GM19035 (cell line): ENCODE results near the gene TECTA.

Experiments
- ATAC-seq: cut with Tn5 transposase; IDR thresholded peaks from one replicate; pipeline ENCODE4 v1.9.1; 2021; ENCODE audit not compliant: unreplicated experiment

The TECTA gene

DNA sequence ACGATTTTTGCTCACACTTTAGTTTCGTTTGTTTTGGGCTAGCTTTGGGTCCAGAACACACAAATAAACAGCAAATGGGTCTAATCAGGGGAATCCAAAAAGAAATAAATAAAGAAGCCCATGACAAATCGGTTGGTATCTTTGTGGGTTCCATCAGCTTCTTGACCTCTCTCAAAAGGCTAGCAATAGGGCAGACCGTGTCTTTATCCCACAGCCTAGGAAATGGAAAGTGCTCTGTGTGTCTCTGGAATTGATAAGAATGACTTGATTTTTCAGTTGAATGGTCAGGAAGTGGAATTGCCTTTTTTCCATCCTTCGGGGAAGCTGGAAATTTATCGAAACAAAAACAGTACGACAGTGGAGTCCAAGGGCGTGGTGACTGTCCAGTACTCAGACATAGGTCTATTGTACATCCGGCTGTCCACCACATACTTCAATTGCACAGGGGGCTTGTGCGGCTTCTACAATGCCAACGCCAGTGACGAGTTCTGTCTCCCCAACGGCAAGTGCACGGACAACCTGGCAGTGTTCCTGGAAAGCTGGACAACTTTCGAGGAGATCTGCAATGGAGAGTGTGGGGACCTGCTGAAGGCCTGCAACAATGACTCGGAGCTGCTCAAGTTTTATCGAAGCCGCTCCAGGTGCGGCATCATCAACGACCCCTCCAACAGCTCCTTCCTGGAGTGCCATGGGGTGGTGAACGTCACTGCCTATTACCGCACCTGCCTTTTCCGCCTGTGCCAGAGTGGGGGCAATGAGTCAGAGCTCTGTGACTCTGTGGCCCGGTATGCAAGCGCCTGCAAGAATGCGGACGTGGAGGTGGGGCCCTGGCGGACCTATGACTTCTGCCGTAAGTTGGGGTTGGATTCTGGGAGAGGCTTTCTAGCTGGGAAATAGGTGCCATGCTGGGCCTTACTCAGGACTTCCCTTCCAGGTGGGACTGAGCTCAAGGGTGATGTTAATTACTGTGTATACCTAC is 28.6 kb downstream of the TECTA start:
- no peak for ATAC-seq

DNA sequence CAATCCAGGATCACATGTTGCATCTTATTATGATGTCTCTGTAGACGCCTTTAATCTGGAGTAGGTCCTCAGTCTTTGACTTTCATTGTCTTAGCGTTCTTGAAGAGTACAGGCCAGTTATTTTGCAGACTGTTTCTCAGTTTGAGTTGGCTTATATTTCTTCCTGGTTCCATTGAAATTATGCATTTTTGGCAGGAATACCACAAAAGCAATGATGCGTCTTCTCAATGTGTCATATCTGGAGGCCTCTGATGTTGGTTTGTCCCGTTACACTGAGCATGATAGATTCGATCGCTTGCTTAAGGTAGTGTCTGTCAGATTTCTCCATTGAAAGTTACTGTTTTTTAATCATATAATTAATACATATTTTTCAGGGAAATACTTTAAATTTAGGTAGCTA is 30.6 kb downstream of the TECTA start:
- no peak for ATAC-seq

DNA sequence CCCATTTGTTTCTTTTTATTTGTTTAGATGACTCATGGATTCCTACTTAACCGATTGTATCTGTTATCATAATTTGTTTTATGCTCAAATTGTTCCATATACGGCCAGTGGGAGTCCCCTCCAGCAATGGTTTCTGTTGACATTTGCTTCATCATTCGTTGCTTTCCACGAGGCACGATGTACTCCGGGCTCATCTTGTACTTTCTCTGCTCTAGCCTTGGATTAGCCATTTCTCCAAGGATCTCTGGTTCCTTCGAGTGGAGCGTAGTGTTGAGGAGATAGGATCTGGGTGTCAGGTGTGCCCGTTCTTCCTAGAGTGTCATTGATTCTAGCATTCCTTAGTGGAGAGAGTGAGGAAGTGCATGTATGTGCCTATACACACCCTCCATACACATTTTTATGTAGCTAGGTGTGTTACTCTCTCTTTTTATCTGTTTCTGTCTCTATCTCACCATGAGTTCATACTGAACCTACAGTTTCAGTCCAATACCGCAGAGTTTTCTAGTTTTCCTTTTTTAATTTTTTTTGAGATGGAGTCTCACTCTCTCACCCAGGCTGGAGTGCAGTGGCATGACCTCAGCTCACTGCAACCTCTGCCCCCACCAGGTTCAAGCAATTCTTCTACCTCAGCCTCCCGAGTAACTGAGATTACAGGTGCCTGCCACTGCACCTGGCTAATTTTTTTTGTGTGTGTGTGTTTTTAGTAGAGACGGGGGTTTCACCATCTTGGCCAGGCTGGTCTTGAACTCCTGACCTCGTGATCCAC is 31.4 kb downstream of the TECTA start:
- no peak for ATAC-seq

DNA sequence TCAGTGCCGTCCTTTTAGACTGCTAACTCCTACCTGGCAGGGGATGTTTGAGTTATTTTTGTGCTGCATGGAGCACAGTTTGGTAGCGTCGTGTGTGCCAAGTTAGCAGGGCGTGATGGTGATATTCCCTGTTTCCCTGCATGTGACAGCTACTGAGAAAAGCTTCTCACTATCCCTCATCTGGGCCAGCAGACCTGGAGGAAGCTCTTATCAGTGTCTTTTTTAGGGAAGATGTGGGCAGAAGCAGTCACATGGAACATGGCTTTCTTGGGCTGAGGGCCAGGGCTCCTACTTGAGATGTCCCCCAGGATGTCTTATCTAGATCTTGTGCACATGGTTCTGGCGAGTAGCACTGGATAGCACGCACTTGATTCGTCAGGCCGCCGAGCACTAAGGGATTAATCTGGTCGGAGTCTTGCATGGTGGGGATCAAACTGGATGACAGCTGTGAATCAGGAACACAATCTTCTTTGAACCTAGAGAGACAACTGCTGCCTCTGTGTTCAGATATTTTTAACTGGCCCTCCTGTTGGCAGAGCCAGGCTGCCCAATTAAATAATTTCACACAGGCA is 33.8 kb downstream of the TECTA start:
- no peak for ATAC-seq

DNA sequence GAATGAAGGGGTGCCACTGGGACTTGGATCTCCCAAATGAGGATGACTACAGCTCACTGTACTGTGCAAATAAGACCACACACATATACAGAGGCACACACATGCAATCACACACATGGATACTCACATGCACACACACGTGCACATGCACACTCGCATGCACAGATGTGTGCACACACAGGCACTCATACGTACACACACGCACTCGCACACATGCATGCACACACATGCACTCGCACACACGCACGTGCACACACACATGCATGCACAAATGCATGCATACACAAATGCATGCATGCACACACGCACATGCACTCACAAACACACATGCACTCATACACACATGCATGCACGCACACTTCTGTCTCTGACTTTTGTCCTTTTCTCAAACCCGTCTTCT is 36.0 kb downstream of the TECTA start:
- ATAC-seq = no peak

DNA sequence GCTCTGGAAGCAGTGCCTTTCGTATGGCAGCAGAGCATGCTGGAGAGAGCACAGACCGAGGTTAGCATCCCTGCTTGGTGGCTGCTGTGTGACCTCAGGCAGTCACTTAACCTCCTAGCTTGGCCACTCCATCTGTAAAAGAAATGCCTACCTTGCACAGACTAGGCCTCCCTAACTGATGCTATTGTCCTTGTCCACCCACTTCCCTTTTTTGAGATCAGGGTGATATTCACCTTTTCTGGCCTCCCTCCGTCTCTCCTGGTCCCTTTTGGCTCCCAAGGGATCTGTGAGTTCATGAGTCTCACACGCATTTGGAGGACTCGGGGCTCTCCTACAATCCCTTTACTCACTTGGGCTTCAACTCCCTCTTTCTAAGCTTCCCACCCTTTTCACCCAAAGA is 37.2 kb downstream of the TECTA start:
- no peak for ATAC-seq

DNA sequence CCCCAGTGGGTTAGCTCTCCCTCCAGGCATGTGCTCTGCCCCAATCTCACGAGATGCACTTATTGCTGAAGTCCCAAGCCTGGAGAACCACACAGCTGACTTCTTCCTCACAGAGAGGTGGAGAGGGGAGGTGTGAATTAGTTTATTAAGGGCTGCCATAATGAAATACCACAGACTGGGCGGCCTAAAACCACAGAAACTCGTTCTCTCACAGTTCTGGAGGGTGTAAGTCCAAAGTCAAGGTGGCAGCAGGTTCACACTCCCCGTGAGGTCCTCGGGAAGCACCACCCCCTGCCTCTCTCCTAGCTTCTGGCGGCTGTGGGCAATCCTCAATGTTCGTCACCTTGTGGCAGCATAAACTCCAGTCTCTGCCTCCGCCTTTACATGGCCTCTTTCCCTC is 39.3 kb downstream of the TECTA start:
- no peak for ATAC-seq

DNA sequence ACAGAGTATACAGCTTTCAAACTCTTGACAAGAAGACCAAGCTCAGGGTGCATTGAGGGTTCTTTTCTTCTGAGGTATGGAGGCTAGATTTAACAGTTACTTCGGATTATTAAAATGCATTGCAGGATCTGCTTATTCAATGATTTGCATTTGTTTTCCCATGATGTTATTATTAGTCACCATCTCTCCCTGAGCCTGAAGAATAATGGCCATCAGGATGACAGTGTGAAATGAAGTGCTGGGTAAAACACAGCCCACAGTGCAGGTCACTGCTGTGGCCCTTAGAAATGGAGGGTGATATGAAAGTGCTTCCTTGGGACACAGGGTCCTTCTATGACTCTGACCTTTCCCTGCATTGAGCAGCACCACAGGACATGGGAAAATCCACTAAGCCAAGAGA is 40.0 kb downstream of the TECTA start:
- ATAC-seq = no peak

DNA sequence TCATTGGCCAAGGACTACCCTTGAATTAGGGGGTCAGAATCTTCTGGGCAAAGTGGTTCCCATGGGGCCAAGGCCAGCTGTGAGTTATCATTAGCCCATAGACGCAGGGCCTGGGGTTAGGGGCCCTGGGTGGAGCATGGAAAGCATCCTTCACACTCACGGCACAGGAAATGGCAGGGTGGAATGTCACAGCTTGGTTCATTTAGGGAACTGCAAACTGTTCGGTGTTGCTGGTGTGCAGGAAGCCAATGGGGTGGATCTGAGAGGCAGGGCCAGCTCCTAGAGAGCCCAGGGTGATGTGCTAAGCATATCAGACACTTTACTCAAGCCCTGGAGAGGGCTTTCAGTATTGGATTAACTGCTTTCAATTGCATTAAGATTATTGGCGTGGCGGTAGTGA is 42.9 kb downstream of the TECTA start:
- ATAC-seq = no peak

DNA sequence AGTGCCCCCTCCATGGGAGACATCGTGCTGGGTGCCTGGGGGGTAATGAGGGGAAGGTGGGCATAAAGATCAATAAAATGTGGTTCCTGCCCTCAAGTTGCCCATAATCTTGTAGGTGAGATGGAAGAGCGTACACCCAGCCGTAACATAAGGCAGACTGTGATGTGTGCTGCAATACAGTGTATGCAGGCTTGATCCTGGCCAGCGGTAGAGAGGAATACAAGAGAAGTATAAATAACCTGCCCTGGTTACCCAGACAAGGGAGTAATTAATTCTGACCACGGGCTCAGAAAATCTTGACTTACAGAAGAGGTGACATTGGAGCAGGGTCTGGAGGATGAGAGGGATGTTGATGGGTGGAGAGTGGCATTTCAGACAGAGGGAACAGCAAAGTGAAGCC is 43.7 kb downstream of the TECTA start:
- no peak for ATAC-seq

DNA sequence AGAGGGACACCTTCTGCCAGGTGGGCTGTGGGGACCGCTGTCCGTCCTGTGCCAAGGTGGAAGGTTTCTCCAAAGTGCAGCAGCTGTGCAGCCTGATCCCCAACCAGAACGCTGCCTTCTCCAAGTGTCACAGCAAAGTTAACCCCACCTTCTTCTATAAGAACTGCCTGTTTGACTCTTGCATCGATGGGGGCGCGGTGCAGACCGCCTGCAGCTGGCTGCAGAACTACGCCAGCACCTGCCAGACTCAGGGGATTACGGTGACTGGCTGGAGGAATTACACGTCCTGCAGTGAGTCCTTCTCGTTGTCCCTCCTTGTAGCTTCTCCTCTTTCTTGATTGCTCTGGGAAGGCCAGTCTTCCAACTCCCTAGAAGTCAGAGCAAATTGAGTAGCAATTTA is 44.8 kb downstream of the TECTA start:
- ATAC-seq = no peak

DNA sequence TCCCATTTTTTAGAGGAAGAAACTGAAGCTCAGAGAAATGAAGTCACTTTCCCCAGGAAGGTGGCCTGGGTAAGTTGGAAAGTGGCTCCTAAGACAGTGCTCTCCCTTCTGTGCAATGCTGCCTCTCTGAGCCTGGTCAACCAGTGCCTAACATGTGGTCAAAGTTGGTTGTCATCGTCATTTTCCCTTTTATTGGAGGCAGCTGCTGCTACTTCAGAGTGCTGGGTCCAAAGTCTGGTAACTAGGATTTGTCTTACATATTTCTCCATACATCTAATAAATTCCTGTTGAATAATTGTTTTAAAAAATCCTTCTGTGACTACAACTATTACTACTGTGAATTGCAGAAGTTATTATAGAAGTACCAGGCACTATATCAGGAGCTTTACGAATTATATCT is 48.1 kb downstream of the TECTA start:
- ATAC-seq = no peak

DNA sequence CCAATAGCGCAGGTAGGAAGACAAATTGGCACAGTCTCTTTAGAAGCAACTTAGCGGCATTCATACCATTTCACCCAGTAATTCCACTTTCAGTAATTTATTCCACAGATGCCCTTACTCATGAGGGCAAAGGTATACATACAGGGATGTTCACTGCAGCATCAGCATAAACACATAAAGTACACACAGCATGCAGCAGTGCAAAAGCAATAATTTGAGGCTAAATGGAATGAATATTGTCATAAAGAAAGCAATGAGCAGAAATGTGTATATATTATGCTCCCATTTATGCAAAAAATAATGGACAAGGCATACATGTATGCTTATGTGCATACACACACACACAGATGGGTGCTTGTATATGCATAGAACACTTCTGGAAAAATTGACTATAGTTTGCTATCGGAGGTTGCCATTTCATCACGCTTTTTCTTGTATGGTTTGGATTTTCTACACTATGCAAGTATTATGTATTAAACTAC is 50.2 kb downstream of the TECTA start:
- no peak for ATAC-seq

DNA sequence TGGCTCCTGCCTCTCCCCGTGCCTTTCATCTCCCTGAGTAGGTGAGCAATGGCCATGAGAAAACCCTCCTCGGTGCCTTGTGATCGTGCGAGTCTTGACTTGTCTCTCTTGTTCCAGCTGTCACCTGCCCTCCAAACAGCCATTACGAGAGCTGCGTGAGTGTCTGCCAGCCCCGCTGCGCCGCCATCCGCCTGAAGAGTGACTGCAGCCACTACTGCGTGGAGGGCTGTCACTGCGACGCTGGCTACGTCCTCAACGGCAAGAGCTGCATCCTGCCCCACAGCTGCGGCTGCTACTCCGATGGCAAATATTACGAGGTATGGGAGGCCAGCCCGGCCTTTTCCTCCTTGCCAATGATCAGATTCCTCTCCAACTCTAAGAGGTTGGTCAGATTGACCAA is 51.7 kb downstream of the TECTA start:
- ATAC-seq = no peak

DNA sequence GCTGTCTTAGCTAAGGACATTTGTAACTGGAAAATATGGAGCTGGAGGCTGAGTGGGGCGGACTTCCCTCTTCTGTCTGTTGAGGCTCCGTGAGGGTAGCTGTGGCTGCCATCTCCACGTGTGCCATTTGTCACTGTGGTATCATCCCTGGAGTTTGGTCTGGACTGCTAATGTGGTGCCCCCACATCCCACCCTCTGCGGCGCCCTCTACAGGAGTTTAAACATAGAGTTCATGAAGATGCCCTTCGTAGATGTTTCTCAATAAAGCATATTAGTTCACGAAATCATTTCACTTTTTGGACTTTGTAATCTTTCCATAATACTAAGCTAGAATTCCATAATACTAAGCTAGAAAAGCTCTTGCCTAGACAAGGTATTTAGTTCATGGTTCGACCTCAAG is 52.4 kb downstream of the TECTA start:
- ATAC-seq = no peak

DNA sequence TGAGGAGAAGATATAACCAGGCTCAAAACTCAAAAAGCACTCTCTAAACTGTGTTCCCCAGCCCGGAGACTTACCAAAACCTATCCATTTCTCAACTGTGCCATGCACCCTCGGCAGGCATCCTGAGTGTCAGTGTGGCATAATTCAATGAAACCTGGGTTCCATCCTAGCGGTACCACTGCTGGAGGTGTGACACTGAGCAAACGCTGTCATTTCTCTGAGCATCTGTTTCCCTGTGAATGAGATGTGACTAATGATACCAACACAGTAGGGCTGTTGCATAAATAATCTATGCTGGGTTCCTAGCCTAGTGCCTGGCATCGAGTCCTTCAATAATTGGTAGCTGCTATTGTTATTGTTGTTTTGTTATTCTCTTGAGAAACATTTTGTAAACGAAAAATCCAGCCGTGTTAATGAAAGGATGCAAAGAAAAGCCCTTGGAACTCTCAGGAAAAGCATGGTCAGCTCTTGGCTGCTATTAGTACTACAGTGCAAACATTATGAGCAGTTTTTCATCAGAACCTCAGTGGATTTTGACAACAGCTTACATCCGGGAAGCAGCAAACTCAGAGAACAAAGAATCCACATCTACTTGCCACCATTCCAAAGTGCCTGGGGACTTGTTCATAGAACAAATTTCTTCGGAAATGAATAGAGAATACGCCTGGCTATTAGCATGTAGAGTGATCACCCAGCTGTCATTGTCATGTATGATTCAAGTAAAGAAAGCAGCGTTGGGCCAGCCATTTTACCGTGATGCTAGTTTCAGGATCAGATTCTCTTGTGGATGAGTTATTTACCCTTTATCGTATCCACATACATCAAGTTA is 53.7 kb downstream of the TECTA start:
- no peak for ATAC-seq

DNA sequence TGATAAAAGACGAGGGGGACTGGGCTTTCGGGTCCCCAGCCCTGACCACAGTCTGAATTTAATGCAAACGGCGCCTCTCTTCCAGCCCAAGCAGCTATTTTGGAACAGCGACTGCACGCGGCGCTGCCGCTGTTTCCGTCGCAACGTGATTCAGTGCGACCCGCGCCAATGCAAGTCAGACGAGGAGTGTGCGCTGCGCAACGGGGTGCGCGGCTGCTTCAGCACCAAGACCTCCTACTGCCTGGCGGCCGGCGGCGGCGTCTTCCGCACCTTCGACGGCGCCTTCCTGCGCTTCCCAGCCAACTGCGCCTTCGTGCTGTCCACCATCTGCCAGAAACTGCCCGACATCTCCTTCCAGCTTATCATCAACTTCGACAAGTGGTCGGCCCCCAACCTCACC is 56.7 kb downstream of the TECTA start:
- no peak for ATAC-seq

DNA sequence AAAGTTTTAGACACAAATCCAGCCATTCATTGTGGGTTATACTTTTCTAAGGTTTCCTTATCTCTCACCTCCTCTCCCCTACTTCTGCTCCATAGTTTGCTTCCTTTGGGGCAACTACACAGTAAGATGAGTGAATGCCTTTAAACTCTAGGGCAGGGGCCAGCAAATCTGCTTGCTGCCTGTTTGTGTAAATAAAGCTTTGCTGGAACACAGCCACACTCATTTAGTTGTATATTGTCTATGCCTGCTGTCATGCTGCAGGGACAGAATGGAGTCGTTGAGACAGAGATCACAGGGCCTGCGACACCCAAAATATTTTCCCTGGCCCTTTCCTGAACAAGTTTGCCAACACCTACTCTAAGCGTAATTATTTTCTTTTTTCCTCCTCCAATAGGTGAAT is 58.7 kb downstream of the TECTA start:
- no peak for ATAC-seq

DNA sequence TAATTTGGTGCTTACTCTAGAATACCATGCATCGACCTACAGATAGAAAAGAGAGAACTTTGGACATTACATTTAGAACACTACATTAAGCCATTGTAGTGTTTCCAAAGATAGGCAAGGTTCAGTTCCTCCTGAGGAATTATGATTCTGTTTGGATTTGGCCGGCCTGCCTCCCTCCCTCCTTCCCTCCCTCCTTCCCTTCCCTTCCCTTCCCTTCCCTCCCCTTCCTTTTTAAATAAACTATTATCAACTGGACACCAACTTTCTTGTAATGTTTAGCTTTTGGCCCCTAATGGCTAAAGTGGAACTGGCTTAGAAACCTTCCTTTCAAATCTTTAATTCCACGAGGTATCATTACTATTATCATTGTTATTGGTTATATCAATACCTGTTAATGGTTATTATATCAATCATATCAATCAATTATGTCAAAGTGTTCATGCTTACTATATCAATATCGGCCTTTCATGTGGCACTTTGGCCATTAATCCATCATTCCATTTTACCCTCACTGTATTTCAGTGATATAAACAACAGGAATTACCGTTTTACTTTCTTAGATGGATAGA is 60.4 kb downstream of the TECTA start:
- no peak for ATAC-seq

DNA sequence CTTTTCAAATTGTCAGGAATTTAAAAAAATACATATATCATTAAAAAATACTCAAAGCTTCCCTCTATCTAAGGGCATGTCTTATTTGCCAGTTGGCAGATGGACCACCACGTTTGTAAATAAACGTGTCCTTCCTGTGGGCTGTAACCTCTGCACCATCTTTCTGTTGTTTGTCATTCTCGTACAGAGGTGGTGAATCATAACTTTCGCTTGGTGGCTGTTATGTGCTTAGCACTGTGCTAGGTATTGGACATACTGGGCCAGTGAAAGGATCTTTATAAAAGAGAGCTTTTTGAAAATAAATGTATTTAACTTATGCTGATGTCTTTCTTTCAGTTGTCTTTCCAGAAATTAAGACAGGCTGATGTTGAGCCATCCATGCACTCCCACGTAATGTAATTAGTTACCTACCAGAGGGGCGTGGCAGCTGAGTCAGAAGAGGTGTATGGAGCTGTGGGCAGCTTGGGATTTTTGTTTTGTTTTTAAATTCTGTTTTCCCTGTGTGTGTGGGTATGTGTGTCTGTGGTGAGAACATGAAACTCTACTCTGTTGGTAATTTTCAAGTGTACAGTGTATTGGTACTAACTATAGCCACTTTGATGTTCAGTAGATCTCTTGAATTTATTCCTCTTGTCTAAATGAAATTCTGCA is 62.7 kb downstream of the TECTA start:
- ATAC-seq = no peak
